Astrocyte of the cerebellum (primary cell): ENCODE measurements around the gene RPS3.

Experiments used
- DNase-seq: peaks from one replicate; pipeline ENCODE4 v3.0.0-alpha.2; 2011; ENCODE audit warnings: low read depth
- H3K4me3 ChIP-seq: 2 replicates; pipeline ENCODE4 v1.5.1; 2011; ENCODE audit warnings: mild to moderate bottlenecking, low read depth, low read length, moderate library complexity
- CTCF ChIP-seq: IDR thresholded peaks from 2 replicates; pipeline ENCODE4 v1.5.1; 2012; ENCODE audit warnings: low read length, low read depth, moderate library complexity, mild to moderate bottlenecking; ENCODE audit errors: missing control alignments
- in situ Hi-C: cut with HindIII; loops from 2 replicates; pipeline ENCODE4 v1.10.0; 2017; ENCODE audit warnings: low sequenced_read_pairs

The RPS3 gene

GRCh38 chr11:75387736-75388294, 11.5 kb upstream of the RPS3 start:
- DNase-seq, result no peak
- in situ Hi-C loops, result no loop called here
- no peak overlapping the region for H3K4me3 ChIP-seq
- TF ChIP-seq CTCF, result no peak

GRCh38 chr11:75388386-75389275, 10.7 kb upstream of the RPS3 start:
- TF ChIP-seq CTCF, result peak; percentile 82
- in situ Hi-C loops, result no loop called here
- no peak overlapping the region for H3K4me3 ChIP-seq
- DNase-seq, result peak; percentile 60

- DNase-seq, result no peak
- no peak overlapping the region for H3K4me3 ChIP-seq
- in situ Hi-C loops, result no loop called here
- no peak for TF ChIP-seq CTCF
Observed at GRCh38 chr11:75389276-75389605, 10.1 kb upstream of the RPS3 start.

- in situ Hi-C loops, result no loop called here
- no peak for DNase-seq
- H3K4me3 ChIP-seq, result no peak overlapping the region
- TF ChIP-seq CTCF, result no peak
Observed at GRCh38 chr11:75389925-75390324, 9.4 kb upstream of the RPS3 start.

GRCh38 chr11:75394085-75394840, 5.1 kb upstream of the RPS3 start:
- no peak for TF ChIP-seq CTCF
- in situ Hi-C loops, result no loop called here
- DNase-seq, result no peak
- H3K4me3 ChIP-seq, result no peak overlapping the region

GRCh38 chr11:75398906-75399305, 412 bp upstream of the RPS3 start:
- DNase-seq, result no peak
- in situ Hi-C loops, result no loop called here
- no peak for TF ChIP-seq CTCF
- H3K4me3 ChIP-seq, result no peak overlapping the region
